ENCODE measurements around the gene ASPHD2. TPM values are rescaled to one million over a fixed set of nuclear protein-coding genes. Genes with fewer than 3 reads are reported as not detected.

The ASPHD2 gene
- total RNA-seq, 2 donors from 2014 or later, result 14.6 to 18.1 TPM

GRCh38 chr22:26477341-26477731 is 48.3 kb downstream of the ASPHD2 start:
- peak; percentile 12 to 24 for ATAC-seq (replicated peaks in 1 of 2)
- Mint-ChIP-seq H3K9me3 (no peaks in the 10 kb centered on the region), H3K4me3 (peak overlapping the region in 1 of 2 donors; percentile 80), H3K4me1 (ENCODE audit: low read depth) (peaks cover 69% of the 10 kb centered on the region), H3K27ac (no peak overlapping the region), H3K36me3 (ENCODE audit: insufficient read depth in 2 of 2) (peaks cover 10 to 24% of the 10 kb centered on the region in 2 donors), H3K27me3 (ENCODE audit: low read depth) (no peaks in the 10 kb centered on the region)
- no peak for DNase-seq

- Mint-ChIP-seq H3K4me1 (ENCODE audit: low read depth) (peaks cover 79% of the 10 kb centered on the region), H3K27ac (peak overlapping the region; percentile 93), H3K27me3 (ENCODE audit: low read depth) (no peaks in the 10 kb centered on the region), H3K4me3 (peak overlapping the region; percentile 90 to 95), H3K36me3 (ENCODE audit: insufficient read depth in 2 of 2) (peaks cover 10 to 19% of the 10 kb centered on the region in 2 donors), H3K9me3 (no peaks in the 10 kb centered on the region)
- ATAC-seq (replicated peaks in 1 of 2) (no peak), DNase-seq (no peak)
Observed at GRCh38 chr22:26479043-26479791, 50.2 kb downstream of the ASPHD2 start.

GRCh38 chr22:26479792-26480610 is 50.9 kb downstream of the ASPHD2 start:
- peak overlapping the region; percentile 93 for H3K27ac Mint-ChIP-seq
- peaks cover 10 to 17% of the 10 kb centered on the region in 2 donors for H3K36me3 Mint-ChIP-seq (ENCODE audit: insufficient read depth in 2 of 2)
- no peaks in the 10 kb centered on the region for H3K27me3 Mint-ChIP-seq (ENCODE audit: low read depth)
- peak overlapping the region; percentile 90 to 95 for H3K4me3 Mint-ChIP-seq
- H3K4me1 Mint-ChIP-seq (ENCODE audit: low read depth), result peaks cover 80% of the 10 kb centered on the region
- DNase-seq (no peak), ATAC-seq (replicated peaks in 1 of 2) (no peak)
- no peaks in the 10 kb centered on the region for H3K9me3 Mint-ChIP-seq

GRCh38 chr22:26480611-26480932 is 51.5 kb downstream of the ASPHD2 start:
- no peaks in the 10 kb centered on the region for H3K9me3 Mint-ChIP-seq
- H3K4me1 Mint-ChIP-seq (ENCODE audit: low read depth), result peaks cover 85% of the 10 kb centered on the region
- peak overlapping the region; percentile 93 for H3K27ac Mint-ChIP-seq
- H3K4me3 Mint-ChIP-seq, result peak overlapping the region; percentile 90 to 95
- no peaks in the 10 kb centered on the region for H3K27me3 Mint-ChIP-seq (ENCODE audit: low read depth)
- DNase-seq (no peak), ATAC-seq (replicated peaks in 1 of 2) (no peak)
- peaks cover 10 to 17% of the 10 kb centered on the region in 2 donors for H3K36me3 Mint-ChIP-seq (ENCODE audit: insufficient read depth in 2 of 2)

DNA sequence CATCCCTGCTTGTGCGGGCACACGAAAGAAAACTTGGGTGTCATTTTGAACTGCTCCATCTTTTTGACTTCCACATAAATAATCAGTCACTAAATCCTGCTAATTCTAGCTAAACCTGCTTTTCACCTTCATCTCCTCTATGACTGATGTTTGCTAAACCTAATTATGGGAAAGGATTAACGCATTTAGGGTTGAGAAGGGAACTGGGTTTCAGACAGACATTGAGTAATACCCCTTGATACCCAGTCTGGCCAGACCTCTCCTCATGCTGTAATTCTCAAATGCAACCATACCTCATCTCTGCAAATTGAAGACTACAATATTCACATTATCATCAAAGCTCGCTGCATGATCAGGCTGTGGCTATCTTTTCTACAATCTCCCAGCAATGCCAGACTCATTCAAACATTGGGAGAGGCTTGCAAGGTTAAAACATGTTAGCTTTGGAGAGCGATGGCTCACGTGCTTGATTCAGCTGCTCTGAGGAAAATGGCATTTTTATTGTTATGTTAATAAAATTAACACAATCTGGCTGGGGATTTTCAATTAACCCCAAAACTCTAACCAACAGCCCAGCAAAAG is 52.1 kb downstream of the ASPHD2 start:
- H3K9me3 Mint-ChIP-seq, result no peaks in the 10 kb centered on the region
- peaks cover 91% of the 10 kb centered on the region for H3K4me1 Mint-ChIP-seq (ENCODE audit: low read depth)
- peak overlapping the region; percentile 97 for H3K27ac Mint-ChIP-seq
- peak overlapping the region; percentile 90 to 95 for H3K4me3 Mint-ChIP-seq
- no peak for ATAC-seq (replicated peaks in 1 of 2)
- no peak for DNase-seq
- H3K36me3 Mint-ChIP-seq (ENCODE audit: insufficient read depth in 2 of 2), result peaks cover 10 to 17% of the 10 kb centered on the region in 2 donors
- H3K27me3 Mint-ChIP-seq (ENCODE audit: low read depth), result no peaks in the 10 kb centered on the region

DNA sequence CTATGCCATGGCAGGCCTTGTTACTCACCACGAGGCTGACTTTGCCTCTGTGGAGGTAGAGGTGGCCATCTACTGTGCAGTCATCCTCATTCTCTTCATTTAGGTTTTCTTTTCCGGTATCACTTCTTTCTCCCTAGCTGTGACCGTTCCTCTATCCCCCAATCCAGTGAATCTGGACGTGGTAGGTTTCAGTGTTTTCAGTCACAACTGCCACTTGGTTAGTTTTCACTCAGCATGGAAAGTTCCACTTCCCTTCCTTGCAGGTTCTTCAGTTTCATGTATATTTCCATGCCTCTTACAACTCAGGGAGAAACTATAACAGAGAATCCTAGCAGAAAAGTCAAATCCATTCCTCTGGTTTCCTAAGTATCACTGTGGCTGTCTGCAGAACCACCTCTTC is 52.6 kb downstream of the ASPHD2 start:
- H3K4me3 Mint-ChIP-seq, result peak overlapping the region; percentile 90 to 95
- H3K27ac Mint-ChIP-seq, result peak overlapping the region; percentile 97
- DNase-seq (peak in 1 of 2 donors; percentile 12), ATAC-seq (replicated peaks in 1 of 2) (no peak)
- H3K27me3 Mint-ChIP-seq (ENCODE audit: low read depth), result no peaks in the 10 kb centered on the region
- H3K4me1 Mint-ChIP-seq (ENCODE audit: low read depth), result peaks cover 89% of the 10 kb centered on the region
- H3K36me3 Mint-ChIP-seq (ENCODE audit: insufficient read depth in 2 of 2), result peaks cover 10 to 19% of the 10 kb centered on the region in 2 donors
- no peaks in the 10 kb centered on the region for H3K9me3 Mint-ChIP-seq

- no peak for ATAC-seq (replicated peaks in 1 of 2)
- Mint-ChIP-seq H3K27me3 (ENCODE audit: low read depth) (no peaks in the 10 kb centered on the region), H3K27ac (peak overlapping the region; percentile 97)
Observed at GRCh38 chr22:26482161-26482560, 53.1 kb downstream of the ASPHD2 start.

GRCh38 chr22:26483043-26483438 is 54.0 kb downstream of the ASPHD2 start:
- Mint-ChIP-seq H3K4me1 (ENCODE audit: low read depth) (peaks cover 80% of the 10 kb centered on the region), H3K4me3 (peak overlapping the region; percentile 90 to 95), H3K27ac (peak overlapping the region; percentile 97), H3K27me3 (ENCODE audit: low read depth) (no peaks in the 10 kb centered on the region), H3K36me3 (ENCODE audit: insufficient read depth in 2 of 2) (peaks cover 1 to 7% of the 10 kb centered on the region in 2 donors), H3K9me3 (no peaks in the 10 kb centered on the region)
- DNase-seq (no peak), ATAC-seq (replicated peaks in 1 of 2) (no peak)

More at GRCh38 chr22:26482161-26482560, 53.1 kb downstream of the ASPHD2 start:
- Mint-ChIP-seq H3K4me3 (peak overlapping the region; percentile 90 to 95), H3K36me3 (ENCODE audit: insufficient read depth in 2 of 2) (peaks cover 8 to 15% of the 10 kb centered on the region in 2 donors), H3K9me3 (no peaks in the 10 kb centered on the region), H3K4me1 (ENCODE audit: low read depth) (peaks cover 88% of the 10 kb centered on the region)
- DNase-seq, result no peak

- Mint-ChIP-seq H3K4me3 (peak within 1 kb of the TSS; percentile 90 to 95), H3K9me3 (no peaks in the 10 kb centered on the region), H3K27me3 (ENCODE audit: low read depth) (no peaks in the 10 kb centered on the region), H3K27ac (peak within 1 kb of the TSS; percentile 97), H3K4me1 (ENCODE audit: low read depth) (peaks cover 74% of the 10 kb centered on the region), H3K36me3 (ENCODE audit: insufficient read depth in 2 of 2) (peaks cover 1 to 6% of the 10 kb centered on the region in 2 donors)
- ATAC-seq (replicated peaks in 1 of 2), result peak; percentile 88 to 90
- DNase-seq, result peak; percentile 93 to 96
Observed at GRCh38 chr22:26483439-26484359, 54.6 kb downstream of the ASPHD2 start, which contains the start of the genes HPS4 and SRRD. Gene HPS4 (minus strand): TSS chr22:26483783. CDS start chr22:26481762, 2,021 bp downstream. Gene SRRD (plus strand): TSS chr22:26483877. CDS start chr22:26483891, 14 bp downstream.

DNA sequence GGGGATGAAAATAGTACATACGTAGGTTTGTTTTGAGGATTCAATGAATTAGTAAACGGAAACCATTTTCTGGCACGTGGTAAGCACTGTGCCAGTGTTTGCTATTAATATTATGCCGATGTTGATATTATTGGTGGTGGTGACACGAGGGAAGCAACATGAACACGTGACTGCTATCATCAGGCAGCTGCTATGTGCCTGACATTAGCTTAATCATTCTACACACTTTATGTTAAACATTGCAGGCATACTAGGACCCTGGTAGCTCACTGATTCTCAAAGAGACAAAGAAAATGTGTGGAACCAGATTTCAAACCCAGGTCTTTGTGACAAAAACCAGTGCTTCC is 55.3 kb downstream of the ASPHD2 start:
- no peak for ATAC-seq (replicated peaks in 1 of 2)
- H3K27me3 Mint-ChIP-seq (ENCODE audit: low read depth), result no peaks in the 10 kb centered on the region
- H3K9me3 Mint-ChIP-seq, result no peaks in the 10 kb centered on the region
- H3K4me3 Mint-ChIP-seq, result peak overlapping the region; percentile 90 to 95
- DNase-seq, result no peak
- H3K4me1 Mint-ChIP-seq (ENCODE audit: low read depth), result peaks cover 68% of the 10 kb centered on the region
- peak overlapping the region; percentile 90 for H3K27ac Mint-ChIP-seq
- peaks cover 1 to 10% of the 10 kb centered on the region in 2 donors for H3K36me3 Mint-ChIP-seq (ENCODE audit: insufficient read depth in 2 of 2)

GRCh38 chr22:26485013-26485412 is 56.0 kb downstream of the ASPHD2 start:
- peaks cover 61% of the 10 kb centered on the region for H3K4me1 Mint-ChIP-seq (ENCODE audit: low read depth)
- peaks cover 1 to 7% of the 10 kb centered on the region in 2 donors for H3K36me3 Mint-ChIP-seq (ENCODE audit: insufficient read depth in 2 of 2)
- H3K27me3 Mint-ChIP-seq (ENCODE audit: low read depth), result no peaks in the 10 kb centered on the region

DNA sequence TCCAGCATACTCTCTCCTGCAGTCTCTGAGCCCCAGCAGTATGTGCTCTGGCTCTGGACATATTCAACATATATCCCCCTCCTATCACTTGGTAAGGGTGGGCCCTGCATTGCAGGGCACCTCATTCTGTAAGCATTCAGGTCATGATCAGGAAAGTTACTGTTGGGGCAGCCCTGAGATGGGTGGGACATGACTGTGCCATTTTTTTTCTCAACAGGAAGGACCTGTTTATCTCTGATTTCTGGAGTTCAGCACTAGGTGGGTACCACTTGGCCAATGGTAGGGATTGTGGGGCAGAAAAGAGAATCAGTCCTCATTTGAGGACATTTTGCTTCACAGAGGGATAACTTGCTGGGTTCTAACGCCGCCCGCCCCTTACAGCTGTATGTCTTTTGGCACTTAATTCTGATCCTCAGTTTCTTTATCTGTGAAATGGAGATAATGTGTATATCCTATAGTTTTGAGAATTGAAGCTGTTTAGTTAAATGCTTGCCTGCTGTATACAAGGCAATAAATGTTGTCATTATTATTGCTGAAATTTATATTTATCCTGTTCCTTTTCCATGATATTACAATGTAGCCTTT is 56.8 kb downstream of the ASPHD2 start:
- Mint-ChIP-seq H3K27ac (peak overlapping the region; percentile 93), H3K9me3 (no peaks in the 10 kb centered on the region), H3K27me3 (ENCODE audit: low read depth) (no peaks in the 10 kb centered on the region), H3K36me3 (ENCODE audit: insufficient read depth in 2 of 2) (peaks cover 1 to 11% of the 10 kb centered on the region in 2 donors), H3K4me3 (peak overlapping the region; percentile 90 to 95), H3K4me1 (ENCODE audit: low read depth) (peaks cover 52% of the 10 kb centered on the region)
- ATAC-seq (replicated peaks in 1 of 2), result no peak
- DNase-seq, result no peak

More at GRCh38 chr22:26485013-26485412, 56.0 kb downstream of the ASPHD2 start:
- no peak for DNase-seq
- peak overlapping the region; percentile 82 for H3K27ac Mint-ChIP-seq
- ATAC-seq (replicated peaks in 1 of 2), result no peak
- H3K4me3 Mint-ChIP-seq, result peak overlapping the region; percentile 90 to 95
- H3K9me3 Mint-ChIP-seq, result no peaks in the 10 kb centered on the region

All from activated T-cell treated with anti-CD3 and anti-CD28 coated beads, Interleukin-2, amount 50 U/mL, for 72 hours (primary cell).